Islet precursor cell (in vitro differentiated cells): ENCODE measurements around the gene GABBR2.
"Not testable (repeated sequence)": the region's sequence is repeated elsewhere in the genome, so short reads cannot be mapped to it uniquely, and the experiment has no call there.

Source experiments
- DNase-seq: peaks from one replicate; pipeline ENCODE4 v3.0.0-alpha.2; 2018

GABBR2 gene

DNA sequence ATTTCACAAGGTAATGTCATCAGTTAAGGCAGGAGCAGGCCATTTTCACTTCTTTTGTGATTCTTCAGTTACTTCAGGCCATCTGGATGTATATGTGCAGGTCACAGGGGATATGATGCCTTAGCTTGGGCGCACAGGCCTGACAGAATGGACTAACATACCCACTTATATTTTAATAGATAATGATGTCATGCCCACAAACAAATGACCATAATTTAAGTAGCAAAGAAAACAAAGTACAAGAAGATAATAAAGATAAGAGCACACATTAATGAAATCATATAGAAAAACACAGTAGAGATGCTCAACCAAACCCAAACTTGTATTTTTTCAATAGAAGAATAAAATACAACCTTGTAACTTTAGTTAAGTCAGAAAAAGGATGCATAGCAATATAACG lies 433.6 kb downstream of the GABBR2 start:
- DNase-seq = no peak

- DNase-seq = no peak
Measured at GRCh38 chr9:98272083-98272482, 436.7 kb downstream of the GABBR2 start.

GRCh38 chr9:98271479-98271878 lies 437.3 kb downstream of the GABBR2 start:
- no peak for DNase-seq

GRCh38 chr9:98270284-98270683 lies 438.5 kb downstream of the GABBR2 start:
- not testable (repeated sequence) for DNase-seq

GRCh38 chr9:98269652-98270051 lies 439.1 kb downstream of the GABBR2 start:
- DNase-seq = not testable (repeated sequence)

GRCh38 chr9:98267556-98267955 lies 441.2 kb downstream of the GABBR2 start:
- not testable (repeated sequence) for DNase-seq

- no peak for DNase-seq
Measured at GRCh38 chr9:98264516-98264915, 444.2 kb downstream of the GABBR2 start.

- DNase-seq = peak; percentile 89
Measured at GRCh38 chr9:98263482-98264357, 445.0 kb downstream of the GABBR2 start.

GRCh38 chr9:98263080-98263479 lies 445.7 kb downstream of the GABBR2 start:
- no peak for DNase-seq

GRCh38 chr9:98262056-98262455 lies 446.7 kb downstream of the GABBR2 start:
- DNase-seq = no peak

GRCh38 chr9:98260635-98261034 lies 448.1 kb downstream of the GABBR2 start:
- DNase-seq = no peak

DNA sequence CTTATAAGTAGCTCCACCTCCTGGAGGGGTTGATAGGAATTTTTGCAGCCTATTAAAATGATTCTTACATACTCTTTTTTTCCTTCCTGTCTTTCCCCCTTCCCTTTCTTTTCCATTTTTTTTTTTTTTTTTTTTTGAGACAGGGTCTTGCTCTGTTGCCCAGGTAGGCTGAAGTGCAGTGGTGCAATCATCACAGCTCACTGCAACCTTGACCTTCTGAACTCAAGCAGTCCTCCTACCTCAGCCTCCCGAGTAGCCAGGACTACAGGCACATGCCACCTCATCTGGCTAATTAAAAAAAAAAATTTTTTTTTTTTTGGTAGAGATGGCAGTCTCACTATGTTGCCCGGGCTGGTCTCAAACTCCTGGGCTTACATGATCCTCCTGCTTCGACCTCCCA lies 448.9 kb downstream of the GABBR2 start:
- DNase-seq = no peak

DNA sequence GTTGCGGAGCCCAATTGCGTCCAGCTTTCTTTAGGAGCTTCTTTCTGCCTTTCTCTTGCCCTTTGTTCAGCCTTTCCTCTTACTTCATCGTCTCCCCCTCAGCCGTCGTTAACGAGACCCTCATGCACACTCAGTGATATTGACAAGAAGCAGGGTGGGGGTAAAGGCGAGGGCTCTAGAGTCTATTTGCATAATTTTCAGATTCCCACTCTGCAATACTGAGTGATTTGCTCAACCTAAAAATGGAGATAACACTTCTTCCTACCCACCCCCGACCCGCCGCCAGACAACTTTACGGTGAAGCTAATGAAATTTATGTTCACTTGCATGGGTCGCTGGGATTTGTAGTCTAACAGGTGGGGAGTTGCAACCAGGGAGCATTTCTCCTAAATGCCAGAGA lies 452.0 kb downstream of the GABBR2 start:
- no peak for DNase-seq

DNA sequence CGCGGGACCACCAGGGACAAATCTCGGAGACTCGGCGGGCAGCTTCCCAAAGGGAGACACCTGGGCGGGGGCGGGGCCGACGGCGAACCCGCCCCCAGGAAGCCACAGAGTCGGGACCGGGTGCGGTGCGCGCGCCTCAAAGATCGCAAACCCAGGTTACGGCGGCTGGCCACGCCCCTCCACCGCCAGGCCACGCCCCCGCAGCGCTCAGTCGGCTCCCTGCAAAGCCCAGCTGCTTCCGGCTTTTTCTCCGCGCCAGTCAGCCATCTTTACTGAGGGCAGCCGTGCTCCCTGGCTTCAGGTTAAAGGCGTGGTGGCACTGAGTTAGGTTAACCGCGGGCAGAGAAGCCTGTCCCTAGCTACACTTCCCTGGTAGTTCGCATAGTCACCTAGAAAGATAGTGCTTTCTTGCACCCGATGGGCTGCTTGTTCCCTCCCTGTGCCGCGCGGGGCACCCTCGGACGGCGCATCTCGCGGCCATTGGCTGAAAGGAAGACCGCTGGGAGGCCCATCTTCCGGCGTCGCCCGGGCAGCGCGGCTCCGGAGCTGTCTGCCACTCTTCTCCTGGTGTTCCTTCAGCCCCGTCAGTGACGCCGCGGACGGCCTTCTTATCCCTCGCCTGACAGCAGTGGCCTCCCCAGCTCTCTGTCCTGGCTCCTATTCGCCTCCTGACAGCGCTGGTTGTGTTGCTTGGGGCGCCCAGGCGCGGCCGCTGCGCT lies 453.0 kb downstream of the GABBR2 start, which contains the start of gene TBC1D2:
TSS of gene TBC1D2 (minus strand) at position 72 of the 719 bp plus-strand sequence. CDS start 108 bp downstream, outside the sequence.
- DNase-seq = peak; percentile 97

GRCh38 chr9:98255061-98255577 lies 453.6 kb downstream of the GABBR2 start:
- peak; percentile 77 for DNase-seq

- DNase-seq = no peak
Measured at GRCh38 chr9:98254228-98255060, 454.3 kb downstream of the GABBR2 start.

DNA sequence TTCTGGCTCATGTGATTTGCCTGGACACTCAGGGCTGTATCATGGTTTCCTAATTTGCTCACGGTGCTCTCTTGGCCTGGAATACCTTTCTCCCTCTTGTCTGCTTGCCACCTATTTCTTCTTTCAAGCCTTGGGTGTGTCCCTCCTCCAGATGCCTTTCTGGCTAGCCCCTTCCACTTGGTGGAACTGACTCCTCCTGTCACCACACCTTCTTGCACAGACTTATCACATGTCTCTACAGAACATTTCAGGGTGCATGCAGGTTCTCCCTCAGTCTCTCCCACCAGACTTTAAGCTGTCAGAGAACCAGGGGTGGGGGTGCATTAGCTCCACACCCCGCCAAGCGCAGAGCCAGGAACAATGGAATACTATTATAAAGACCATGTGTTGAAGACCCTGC lies 455.2 kb downstream of the GABBR2 start:
- DNase-seq = no peak

DNA sequence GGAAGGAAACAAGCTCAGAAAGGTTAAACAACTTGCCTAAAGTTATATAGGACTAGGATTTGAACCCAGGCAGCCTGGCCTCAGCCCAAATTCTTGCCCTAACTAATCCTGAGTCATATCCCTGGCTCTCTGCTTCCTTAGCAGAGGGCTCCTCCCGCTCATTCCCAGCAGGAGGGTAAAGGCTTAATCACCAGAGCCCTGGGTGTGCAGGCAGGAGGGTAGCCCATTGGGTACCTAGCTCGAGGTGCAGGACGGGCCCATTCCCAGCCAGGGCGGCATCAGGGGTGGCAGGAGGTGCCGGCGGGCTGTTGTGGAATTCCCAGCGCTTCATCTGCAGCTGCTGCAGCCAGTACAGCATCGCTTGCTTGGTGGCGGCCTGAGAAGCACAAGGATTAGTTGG lies 457.2 kb downstream of the GABBR2 start:
- no peak for DNase-seq

DNA sequence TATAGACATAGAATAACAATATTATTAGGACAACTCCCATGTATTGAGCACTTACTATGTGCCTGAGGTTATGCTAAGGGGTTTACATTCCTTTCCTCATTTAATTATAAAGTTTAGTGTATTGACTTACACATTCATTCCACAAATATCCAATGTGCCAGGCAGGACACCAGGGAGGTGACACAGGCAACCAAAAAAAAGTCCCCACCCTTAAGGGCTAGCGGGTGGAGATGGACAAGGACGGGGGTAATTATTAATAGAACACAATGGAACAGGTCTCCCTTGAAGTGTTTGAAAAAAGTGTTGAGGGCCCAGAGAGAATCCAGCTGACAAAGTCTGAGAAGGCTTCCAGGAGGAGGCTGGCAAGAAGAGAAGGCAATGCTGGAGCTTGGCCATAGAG lies 459.0 kb downstream of the GABBR2 start:
- DNase-seq = no peak

DNA sequence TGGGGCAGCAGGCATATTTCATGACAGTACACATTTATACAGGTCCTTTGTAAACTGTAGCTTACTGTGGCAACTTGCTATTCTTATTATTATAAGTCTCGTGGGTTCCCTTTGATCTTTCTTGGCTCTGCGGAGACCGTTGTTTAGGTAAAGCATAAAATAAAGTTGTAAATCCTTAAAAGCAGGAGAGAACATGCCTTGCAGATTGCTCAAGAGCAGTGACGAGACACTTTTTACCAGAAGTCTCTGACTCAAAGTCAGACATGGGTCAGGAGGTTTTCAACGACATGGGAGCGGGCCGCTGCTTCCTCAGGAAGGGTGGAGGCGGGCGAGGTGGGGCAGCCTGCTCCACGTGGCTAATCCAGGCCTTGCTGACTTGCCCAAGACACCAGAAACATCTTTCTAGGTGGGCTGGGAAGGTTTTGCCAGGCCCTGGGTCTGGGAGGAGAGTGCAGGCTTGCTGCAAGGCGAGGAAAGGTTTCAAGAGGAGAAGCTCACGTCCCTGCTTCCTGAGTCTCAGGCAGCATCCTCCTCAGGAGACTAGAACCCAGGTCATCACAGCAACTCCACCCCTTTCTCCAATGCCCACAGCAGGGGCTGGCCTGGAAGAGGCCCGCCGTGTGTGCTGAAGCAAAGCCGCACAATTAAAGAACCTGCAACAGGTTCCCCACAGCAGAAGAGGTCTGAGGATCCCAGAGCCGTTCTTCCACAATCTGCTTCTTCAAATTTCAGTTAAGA lies 459.8 kb downstream of the GABBR2 start:
- peak; percentile 76 for DNase-seq

- no peak for DNase-seq
Measured at GRCh38 chr9:98247831-98248657, 460.7 kb downstream of the GABBR2 start.
